Kidney tubule cell (primary cell): ENCODE measurements around the gene EPS8L1.
"Not testable (repeated sequence)": the region's sequence is repeated elsewhere in the genome, so short reads cannot be mapped to it uniquely, and the experiment has no call there.

ENCODE experiments used
- DNase-seq: peaks from one replicate; pipeline ENCODE4 v3.0.0-alpha.2; 2018; ENCODE audit warnings: low spot score

EPS8L1 gene

DNA sequence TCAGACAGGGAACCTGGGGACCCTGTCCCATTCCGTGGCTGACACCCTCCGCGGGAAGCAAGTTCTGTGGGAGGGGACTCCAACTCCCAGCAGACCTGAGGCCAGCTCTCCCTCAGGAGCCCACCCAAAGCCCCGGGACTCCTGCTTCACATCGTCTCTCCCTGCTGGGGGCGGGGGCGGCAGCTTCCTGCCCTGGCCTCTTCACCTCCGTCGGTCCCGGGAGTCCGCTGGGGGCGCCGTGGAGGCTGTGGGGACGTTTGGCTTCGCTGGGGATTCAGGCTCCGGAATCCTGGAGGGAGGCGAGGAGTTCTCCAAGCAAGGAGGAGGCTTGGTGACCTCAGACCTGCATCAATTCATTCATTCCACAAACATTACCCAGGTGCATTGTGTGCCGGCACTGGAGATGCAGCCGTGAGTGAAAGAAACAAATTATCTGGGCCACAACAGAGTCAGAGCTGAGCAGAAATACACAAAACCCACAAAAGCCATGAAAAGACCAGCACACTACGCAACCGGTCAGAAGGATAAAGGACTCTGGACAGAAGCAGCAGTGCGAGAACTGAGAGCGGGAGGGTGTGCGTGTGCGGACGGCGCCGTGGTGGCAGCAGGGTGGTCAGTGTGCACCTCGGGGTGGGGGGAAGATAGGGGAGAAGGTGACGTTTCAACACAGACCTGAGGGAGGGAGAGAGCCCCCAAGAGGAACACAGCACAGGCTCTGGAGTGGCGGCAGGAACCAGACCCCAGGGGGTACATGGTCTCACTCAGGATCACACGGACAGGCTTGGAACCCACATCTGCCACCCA, 19.0 kb downstream of the EPS8L1 start:
- no peak for DNase-seq

- DNase-seq, result no peak
Measured at GRCh38 chr19:55095260-55096060, 19.8 kb downstream of the EPS8L1 start.

DNA sequence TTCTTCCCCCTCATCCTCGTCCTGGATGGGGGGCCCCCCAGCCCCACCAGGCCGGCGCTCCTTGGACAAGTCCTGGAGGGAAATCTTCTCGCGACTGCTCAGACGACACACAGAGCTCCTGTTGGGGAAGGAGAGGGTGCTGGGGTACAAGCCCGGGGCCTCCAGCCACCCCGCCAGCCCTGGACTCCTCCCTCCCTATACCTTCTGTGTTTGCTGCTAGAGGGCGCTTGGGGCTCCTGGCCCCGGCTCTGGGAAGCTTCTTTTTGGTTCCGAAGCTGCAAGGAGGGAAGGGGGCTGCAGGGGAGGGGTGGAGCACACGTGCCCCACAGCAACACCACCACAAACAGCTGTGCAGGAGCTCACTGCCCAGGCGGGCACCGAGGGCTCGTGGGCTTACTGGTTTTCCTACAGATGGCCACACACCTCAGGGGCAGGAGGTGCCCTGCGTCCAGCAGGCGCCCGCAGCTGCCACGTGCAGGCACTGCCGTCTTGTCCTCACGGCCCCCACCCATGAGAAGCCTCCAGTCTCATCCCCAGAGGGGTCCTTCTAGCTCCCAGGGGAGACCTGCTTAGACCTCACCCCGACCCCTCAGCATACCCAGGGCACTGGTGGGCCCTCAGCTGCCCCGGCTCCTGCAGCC, 20.5 kb downstream of the EPS8L1 start:
- no peak for DNase-seq

- DNase-seq, result no peak
Measured at GRCh38 chr19:55097864-55098715, 22.4 kb downstream of the EPS8L1 start.

DNA sequence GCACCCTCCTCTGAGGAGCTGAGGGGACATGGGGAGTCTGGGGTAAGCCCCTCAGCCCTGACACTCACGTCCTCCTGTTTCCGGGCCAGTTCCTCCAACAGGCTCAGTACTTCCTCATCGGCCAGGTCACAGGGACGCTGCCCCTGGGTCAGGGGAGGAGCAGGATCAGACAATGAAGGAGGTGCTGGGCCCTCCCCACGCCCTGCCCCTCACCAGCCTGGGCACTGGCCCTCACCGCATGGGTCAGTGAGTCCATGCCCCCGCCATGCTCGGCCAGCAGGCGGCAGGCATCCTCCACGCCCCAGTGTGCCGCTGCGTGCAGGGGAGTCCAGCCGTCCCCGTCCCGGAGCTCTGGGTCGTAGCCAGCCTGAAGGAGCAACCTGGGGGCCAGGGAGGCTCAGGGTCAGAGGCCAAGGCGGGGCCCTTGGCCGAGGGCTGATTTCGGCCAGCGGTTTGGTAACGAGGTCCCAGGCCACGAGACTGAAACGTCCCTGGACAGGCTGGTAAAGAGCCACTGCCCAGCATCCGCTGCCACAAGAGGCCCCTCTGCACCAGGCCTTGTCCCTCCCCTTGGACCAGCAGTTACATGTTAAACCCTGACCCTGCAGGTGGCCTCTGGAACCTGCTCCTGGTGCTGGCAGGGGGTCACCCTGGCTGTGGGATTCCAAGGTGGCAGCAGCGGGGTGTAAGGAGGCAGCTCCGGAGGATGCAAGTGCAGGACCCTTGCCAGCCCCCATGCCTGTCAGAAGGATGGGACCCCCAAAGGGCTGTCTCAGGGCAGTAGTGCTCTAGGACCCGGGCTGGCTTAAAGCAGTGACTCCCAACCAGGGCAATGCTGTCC, 23.3 kb downstream of the EPS8L1 start:
- DNase-seq, result no peak

- DNase-seq, result no peak
Measured at GRCh38 chr19:55099557-55100506, 24.2 kb downstream of the EPS8L1 start.

GRCh38 chr19:55101261-55101660, 25.6 kb downstream of the EPS8L1 start:
- DNase-seq, result no peak

- no peak for DNase-seq
Measured at GRCh38 chr19:55103190-55103589, 27.5 kb downstream of the EPS8L1 start.

DNA sequence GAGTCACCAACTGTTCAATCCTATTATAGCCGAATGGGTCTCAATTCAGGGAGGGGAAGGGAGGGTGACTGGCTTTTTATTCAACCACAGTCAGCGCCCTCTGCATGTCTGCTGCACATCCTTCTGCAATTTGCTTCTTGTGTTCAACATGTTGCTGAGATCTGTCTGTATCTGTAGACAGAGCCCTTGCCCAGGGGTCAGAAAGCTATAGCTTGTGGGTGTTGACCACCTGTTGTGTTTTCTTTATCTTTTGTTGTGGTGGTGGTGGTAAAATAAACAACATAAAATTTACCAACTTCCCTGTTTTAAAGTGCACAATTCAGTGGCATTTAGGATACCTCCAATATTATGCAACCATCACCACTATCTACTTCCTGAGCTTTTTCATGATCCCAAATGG, 29.6 kb downstream of the EPS8L1 start:
- no peak for DNase-seq

DNA sequence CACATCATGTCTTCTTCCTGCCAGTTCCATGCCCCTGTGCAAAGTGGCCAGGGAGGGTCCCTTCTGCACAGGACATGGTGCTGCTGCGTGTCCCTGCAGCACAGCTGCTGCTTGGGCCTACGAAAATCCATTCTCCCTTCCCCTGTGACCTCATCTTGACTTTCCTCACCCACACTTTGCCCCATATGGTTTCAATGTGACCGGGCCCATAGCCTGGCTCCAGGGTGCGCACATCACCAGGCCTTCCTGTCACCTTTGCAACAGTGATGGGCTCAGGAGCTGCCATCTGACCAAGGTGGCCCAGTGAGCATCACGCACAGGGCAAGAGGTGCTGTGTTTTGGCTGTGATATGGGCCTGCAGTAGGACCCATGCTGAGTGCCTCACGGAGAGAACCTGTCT, 30.9 kb downstream of the EPS8L1 start:
- no peak for DNase-seq

GRCh38 chr19:55107252-55107651, 31.6 kb downstream of the EPS8L1 start:
- not testable (repeated sequence) for DNase-seq

DNA sequence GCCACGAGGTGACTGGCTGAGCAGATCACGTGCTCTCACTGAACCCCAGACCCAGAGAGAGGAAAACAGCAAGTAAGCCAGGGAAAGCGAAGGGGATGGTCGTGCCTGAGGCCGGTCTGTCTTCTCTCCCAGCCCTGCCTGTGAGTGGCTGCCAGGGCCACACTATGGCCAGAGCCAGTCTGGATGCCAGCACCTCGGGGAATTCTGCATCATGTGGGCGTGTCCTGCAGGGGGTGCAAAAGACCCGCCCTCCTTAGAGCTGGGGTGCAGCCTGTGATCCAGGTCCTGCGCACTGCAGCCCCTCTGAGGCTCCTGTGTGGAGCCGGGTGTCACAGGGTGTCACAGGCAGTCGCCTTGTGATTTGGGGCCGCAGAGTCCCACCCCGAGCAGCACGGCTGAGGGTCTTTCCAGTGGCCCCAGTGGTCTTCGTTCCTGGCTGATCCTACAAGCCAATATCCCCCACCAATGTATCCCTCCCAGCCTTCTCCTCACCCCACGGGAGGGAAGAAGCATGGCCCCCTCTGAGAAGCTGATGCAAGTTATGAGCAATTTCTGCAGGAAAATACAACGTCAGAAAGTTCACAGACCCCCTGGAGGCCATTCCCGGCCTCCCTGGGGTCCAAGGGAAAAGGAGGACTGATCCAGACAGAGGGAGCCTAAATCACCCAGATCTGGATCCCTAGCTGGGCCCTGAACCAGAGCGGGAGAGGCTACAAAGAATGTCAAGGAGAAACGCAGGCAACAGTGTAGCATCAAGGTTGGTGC, 34.0 kb downstream of the EPS8L1 start:
- DNase-seq, result no peak

DNA sequence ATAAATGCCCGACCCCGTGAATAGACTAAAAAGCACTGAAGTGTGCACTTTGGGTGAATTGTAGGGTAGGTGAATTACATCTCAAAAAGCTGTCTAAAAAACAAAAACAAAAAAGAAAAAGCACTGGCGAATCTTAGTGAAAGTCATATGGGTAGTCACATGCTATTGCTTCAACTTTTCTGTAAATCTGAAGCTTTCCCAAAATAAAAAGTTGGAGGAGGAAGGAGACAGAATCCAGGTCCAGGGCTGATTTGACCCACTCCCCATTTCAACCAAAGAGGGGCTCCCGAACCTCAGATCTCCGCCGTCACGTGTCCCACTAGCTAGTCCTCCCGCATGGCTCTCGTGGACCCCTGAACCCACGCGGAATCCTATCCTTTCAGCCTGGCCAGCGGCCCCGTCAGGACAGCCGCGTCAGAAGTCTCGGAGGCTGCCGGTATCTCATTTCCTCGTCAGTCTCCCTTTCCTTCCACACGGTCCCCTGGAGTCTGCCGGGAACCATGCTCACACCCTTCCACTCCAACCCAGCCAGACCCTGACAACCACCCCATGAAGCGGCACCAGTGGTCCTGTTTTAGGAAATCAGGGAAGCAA, 35.7 kb downstream of the EPS8L1 start:
- no peak for DNase-seq

DNA sequence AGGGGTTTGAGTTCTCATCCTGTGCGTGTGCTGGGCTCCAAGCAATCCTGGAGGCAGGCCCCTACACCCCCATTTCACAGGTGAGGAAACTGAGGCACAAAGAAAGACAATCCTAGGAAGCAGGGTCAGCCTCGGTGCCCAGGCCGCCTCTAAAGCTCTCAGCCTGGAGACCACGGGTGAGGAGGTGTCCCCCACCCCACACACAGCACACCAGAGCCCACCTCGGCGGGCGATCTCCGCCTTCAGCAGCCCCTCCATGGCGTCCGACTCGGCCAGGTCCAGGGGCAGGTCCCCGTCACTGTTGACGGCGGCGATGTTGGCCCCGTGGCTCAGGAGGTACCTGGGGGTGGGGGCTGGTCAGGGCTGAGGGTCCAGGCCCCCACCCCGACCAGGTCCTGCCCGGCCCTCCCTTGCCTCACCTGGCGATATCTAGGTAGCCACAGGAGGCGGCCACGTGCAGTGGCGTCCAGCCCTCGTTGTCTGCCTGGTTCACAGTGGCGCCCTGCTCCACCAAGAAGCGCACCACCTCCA, 36.6 kb downstream of the EPS8L1 start:
- no peak for DNase-seq

GRCh38 chr19:55112777-55113569, 37.3 kb downstream of the EPS8L1 start:
- peak; percentile 51 for DNase-seq

DNA sequence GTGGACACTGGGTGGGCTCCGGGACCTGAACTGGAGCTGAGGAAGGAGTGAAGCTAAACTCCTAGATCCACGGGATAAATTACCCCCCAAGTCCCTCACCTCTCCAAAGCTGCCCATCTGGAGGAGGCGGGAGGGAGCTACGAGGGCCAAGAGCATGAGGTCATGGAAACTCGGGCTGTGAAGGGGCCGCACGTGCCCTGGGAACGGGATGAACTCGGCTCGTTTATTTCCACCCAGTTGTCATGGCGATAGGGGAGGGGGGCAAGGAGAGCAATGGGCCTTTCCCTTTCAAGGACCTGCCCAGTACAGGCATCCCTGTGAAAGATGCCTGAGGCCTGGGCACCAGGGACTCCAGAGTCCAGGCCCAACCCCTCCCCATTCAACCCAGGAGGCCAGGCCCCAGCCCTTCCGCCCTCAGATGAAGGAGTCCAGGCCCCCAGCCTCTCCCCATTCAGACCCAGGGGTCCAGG, 37.9 kb downstream of the EPS8L1 start:
- peak; percentile 89 for DNase-seq

- no peak for DNase-seq
Measured at GRCh38 chr19:55114566-55115145, 39.0 kb downstream of the EPS8L1 start.
